Neural cell (in vitro differentiated cells): ENCODE measurements around the gene CYP2D6.

Source experiments
- EP300 ChIP-seq: fragments of 450-650 bp; conservative IDR thresholded peaks from 2 replicates; pipeline ENCODE4 v1.6.1; 2014; ENCODE audit warnings: antibody characterized with exemption, mild to moderate bottlenecking, moderate library complexity; ENCODE audit not compliant: poor library complexity, severe bottlenecking
- EZH2 ChIP-seq: fragments of 200-600, 300-800 bp; shearing (Covaris generic), sonication (generic); IDR thresholded peaks from 2 replicates; pipeline ENCODE4 v1.6.1; 2014; ENCODE audit warnings: antibody characterized with exemption, low read length, borderline replicate concordance, mild to moderate bottlenecking; ENCODE audit not compliant: insufficient read depth, poor library complexity, severe bottlenecking
- MXI1 ChIP-seq: fragments of 450-650 bp; conservative IDR thresholded peaks from 2 replicates; pipeline ENCODE4 v1.6.1; 2014; ENCODE audit warnings: antibody characterized with exemption, mild to moderate bottlenecking; ENCODE audit not compliant: poor library complexity, severe bottlenecking
- POLR2AphosphoS5 ChIP-seq: IDR thresholded peaks from 2 replicates; pipeline ENCODE4 v1.6.1; 2012
- RAD21 ChIP-seq: fragments of 450-650 bp; conservative IDR thresholded peaks from 2 replicates; pipeline ENCODE4 v1.6.1; 2014; ENCODE audit warnings: antibody characterized with exemption, mild to moderate bottlenecking, moderate library complexity
- TAF1 ChIP-seq: IDR thresholded peaks from 2 replicates; pipeline ENCODE4 v1.6.1; 2012; ENCODE audit warnings: low read depth
- TF ChIP-seq, protein P1 (sequence below): fragments of 450-650 bp; IDR thresholded peaks from 2 replicates; pipeline ENCODE4 v1.5.1; 2014; ENCODE audit warnings: antibody characterized with exemption, mild to moderate bottlenecking, moderate library complexity; ENCODE audit not compliant: poor library complexity, severe bottlenecking

GRCh38 chr22:42173183-42173926, 42.7 kb upstream of the CYP2D6 start:
- TF ChIP-seq, protein P1, sequence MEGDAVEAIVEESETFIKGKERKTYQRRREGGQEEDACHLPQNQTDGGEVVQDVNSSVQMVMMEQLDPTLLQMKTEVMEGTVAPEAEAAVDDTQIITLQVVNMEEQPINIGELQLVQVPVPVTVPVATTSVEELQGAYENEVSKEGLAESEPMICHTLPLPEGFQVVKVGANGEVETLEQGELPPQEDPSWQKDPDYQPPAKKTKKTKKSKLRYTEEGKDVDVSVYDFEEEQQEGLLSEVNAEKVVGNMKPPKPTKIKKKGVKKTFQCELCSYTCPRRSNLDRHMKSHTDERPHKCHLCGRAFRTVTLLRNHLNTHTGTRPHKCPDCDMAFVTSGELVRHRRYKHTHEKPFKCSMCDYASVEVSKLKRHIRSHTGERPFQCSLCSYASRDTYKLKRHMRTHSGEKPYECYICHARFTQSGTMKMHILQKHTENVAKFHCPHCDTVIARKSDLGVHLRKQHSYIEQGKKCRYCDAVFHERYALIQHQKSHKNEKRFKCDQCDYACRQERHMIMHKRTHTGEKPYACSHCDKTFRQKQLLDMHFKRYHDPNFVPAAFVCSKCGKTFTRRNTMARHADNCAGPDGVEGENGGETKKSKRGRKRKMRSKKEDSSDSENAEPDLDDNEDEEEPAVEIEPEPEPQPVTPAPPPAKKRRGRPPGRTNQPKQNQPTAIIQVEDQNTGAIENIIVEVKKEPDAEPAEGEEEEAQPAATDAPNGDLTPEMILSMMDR, result no peak
- no peak for TF ChIP-seq EP300
- no peak for TF ChIP-seq EZH2
- TF ChIP-seq MXI1, result no peak
- no peak for TF ChIP-seq TAF1
- no peak for TF ChIP-seq POLR2AphosphoS5
- TF ChIP-seq RAD21, result no peak
